Measurements from ENCODE around the gene TXNRD2. TPM values are rescaled to one million over a fixed set of nuclear protein-coding genes. Genes with fewer than 3 reads are reported as not detected.
A peak's percentile ranks its signal among the peaks of the same experiment; 100 is the strongest.

TXNRD2 gene
- total RNA-seq, 1 experiment from 2014 or later: 39.9 TPM

DNA sequence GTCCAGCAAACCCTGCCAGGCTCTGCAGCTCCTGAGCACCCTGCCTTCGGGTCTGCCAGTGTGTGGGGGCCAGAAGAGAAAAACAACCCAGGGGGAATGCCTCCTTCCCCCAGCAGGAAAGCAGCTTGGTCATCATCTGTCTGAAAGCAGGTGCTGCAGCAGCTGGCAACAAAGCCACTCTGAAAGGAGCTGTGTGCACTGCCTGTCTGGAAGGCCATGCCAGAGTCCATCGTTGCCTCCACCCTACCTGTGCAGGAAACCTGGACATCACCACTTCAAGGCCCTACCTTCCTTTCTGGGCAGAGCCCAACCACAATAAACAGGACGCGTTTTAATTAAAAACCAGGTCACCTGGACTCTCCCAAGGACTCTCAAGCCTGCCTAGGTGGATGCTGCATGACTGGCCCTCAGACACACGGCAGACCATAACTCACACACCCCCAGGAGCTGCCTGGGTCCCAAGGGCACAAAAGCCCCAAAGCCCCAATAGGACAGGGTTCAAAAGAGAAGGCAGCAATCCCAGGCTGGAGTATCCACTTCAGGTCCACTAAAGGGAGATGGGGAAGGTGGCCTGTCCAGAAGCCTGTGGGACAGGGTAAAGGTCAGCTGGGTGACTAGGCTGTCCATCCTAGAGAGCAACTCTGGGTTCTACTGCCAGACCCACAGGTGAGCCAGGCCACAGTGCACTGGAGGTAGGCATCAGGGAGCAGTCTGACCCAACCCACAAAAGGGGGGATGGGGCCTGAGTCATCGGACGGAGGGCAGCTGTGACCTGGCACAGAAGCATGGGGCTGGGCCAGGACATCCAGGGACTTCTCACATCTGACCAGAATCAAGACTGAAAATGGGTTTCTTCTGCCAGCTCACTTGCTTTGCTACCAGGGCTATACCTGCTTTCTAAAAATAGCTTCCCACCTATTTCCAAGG is 93.1 kb downstream of the TXNRD2 start:
- peaks cover 38% of the 10 kb centered on the region for H3K36me3 Mint-ChIP-seq (ENCODE audit: insufficient read depth, unreplicated experiment)
- no peaks in the 10 kb centered on the region for H3K27me3 Mint-ChIP-seq (ENCODE audit: insufficient read depth, unreplicated experiment)
- POLR2A ChIA-PET: interaction anchor here (0.7 to 2.2 kb wide), 7 partner anchors 13 to 92 kb away, joined by 3 to 9 read pairs (median 6); no protein-coding TSS in a partner anchor
- H3K4me3 Mint-ChIP-seq (ENCODE audit: unreplicated experiment): no peak overlapping the region
- TF ChIP-seq, protein P1, sequence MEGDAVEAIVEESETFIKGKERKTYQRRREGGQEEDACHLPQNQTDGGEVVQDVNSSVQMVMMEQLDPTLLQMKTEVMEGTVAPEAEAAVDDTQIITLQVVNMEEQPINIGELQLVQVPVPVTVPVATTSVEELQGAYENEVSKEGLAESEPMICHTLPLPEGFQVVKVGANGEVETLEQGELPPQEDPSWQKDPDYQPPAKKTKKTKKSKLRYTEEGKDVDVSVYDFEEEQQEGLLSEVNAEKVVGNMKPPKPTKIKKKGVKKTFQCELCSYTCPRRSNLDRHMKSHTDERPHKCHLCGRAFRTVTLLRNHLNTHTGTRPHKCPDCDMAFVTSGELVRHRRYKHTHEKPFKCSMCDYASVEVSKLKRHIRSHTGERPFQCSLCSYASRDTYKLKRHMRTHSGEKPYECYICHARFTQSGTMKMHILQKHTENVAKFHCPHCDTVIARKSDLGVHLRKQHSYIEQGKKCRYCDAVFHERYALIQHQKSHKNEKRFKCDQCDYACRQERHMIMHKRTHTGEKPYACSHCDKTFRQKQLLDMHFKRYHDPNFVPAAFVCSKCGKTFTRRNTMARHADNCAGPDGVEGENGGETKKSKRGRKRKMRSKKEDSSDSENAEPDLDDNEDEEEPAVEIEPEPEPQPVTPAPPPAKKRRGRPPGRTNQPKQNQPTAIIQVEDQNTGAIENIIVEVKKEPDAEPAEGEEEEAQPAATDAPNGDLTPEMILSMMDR (IDR thresholded peaks at IDR 0.05; ENCODE audit: unreplicated experiment): no peak
- H3K9me3 Mint-ChIP-seq (ENCODE audit: unreplicated experiment): no peaks in the 10 kb centered on the region
- intact Hi-C loops (cut with micrococcal nuclease): no loop called here
- peak; percentile 83 for DNase-seq (ENCODE audit: unreplicated experiment)
- H3K27ac Mint-ChIP-seq (ENCODE audit: low read depth, unreplicated experiment): peak overlapping the region; percentile 39
- BruUV-seq (replicated peaks): no TSS peak
- peaks cover 39% of the 10 kb centered on the region for H3K4me1 Mint-ChIP-seq (ENCODE audit: insufficient read depth, unreplicated experiment)
- CTCF ChIA-PET: interaction anchor here (0.6 to 1.1 kb wide), 2 partner anchors 18 to 92 kb away, joined by 3 read pairs; no protein-coding TSS in a partner anchor

DNA sequence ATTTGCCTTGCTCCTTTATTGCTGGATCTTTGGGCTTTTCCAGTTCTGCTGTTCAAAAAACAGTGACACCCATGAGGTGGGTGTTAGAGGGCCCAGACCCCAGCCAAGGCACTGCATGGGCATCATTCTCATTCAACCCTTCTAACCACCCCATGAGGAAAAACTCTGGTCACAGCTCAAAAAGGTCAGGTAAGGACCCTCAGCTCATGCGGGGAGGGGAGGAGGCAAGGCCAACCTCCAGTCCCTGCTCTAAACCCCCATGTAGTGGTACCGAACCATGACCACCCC is 94.3 kb downstream of the TXNRD2 start:
- H3K4me3 Mint-ChIP-seq (ENCODE audit: unreplicated experiment): no peak overlapping the region
- no peak for DNase-seq (ENCODE audit: unreplicated experiment)
- H3K27ac Mint-ChIP-seq (ENCODE audit: low read depth, unreplicated experiment): no peak overlapping the region
- CTCF ChIA-PET: interaction anchor here (0.7 kb wide), 1 partner anchor 12 kb away, joined by 3 read pairs; no protein-coding TSS in a partner anchor
- H3K9me3 Mint-ChIP-seq (ENCODE audit: unreplicated experiment): no peaks in the 10 kb centered on the region
- TF ChIP-seq, protein P1 (IDR thresholded peaks at IDR 0.05; ENCODE audit: unreplicated experiment): no peak
- BruUV-seq (replicated peaks): TSS peak; percentile 17
- peaks cover 38% of the 10 kb centered on the region for H3K36me3 Mint-ChIP-seq (ENCODE audit: insufficient read depth, unreplicated experiment)
- POLR2A ChIA-PET: interaction anchor here (1.0 to 2.2 kb wide), 2 partner anchors 15 to 23 kb away, joined by 3 to 9 read pairs; no protein-coding TSS in a partner anchor
- peaks cover 27% of the 10 kb centered on the region for H3K4me1 Mint-ChIP-seq (ENCODE audit: insufficient read depth, unreplicated experiment)
- intact Hi-C loops (cut with micrococcal nuclease): no loop called here
- no peaks in the 10 kb centered on the region for H3K27me3 Mint-ChIP-seq (ENCODE audit: insufficient read depth, unreplicated experiment)

DNA sequence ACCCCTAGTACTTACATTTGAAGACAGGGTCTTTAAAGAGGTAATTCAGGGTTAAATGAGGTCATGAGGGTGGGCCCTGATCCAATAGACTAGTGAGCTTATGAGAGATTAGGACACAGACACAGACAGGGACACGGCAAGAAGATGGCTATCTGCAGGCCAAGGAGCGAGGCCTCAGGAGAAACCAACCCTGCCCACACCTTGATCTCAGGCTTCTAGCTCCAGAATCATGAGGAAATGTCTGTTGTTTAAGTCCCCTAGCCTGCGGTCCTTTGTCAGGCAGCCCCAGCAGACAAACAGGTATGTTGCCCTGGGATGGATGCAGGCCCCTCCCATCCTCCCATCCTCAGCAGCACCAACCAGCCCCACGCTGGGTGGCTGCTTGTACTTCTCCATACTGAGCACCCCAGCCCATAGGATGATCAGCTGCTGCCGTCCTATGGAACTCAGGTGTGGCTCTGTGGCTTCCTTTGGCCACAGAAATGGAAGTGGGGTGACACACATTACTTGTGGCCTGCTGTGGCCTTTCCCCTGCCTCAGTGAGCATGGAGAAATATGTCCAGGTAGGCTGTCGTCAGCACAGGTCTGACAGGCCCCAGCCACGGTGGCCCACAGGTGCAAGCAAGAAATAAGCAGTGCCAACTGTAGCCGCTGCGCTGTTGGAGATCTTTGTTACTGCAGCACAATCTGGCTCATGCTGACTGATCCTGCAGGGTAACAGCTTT is 94.8 kb downstream of the TXNRD2 start:
- Mint-ChIP-seq H3K4me1 (ENCODE audit: insufficient read depth, unreplicated experiment) (peaks cover 22% of the 10 kb centered on the region), H3K27ac (ENCODE audit: low read depth, unreplicated experiment) (no peak overlapping the region), H3K36me3 (ENCODE audit: insufficient read depth, unreplicated experiment) (peaks cover 34% of the 10 kb centered on the region), H3K4me3 (ENCODE audit: unreplicated experiment) (no peak overlapping the region), H3K9me3 (ENCODE audit: unreplicated experiment) (no peaks in the 10 kb centered on the region), H3K27me3 (ENCODE audit: insufficient read depth, unreplicated experiment) (no peaks in the 10 kb centered on the region)
- no TSS peak for BruUV-seq (replicated peaks)
- ChIA-PET POLR2A (interaction anchor here (0.7 to 1.0 kb wide), 2 partner anchors 14 to 22 kb away, joined by 3 read pairs; no protein-coding TSS in a partner anchor), CTCF (interaction anchor here (0.7 kb wide), 1 partner anchor 12 kb away, joined by 3 read pairs; no protein-coding TSS in a partner anchor)
- intact Hi-C loops (cut with micrococcal nuclease): no loop called here
- DNase-seq (ENCODE audit: unreplicated experiment): no peak
- TF ChIP-seq, protein P1 (IDR thresholded peaks at IDR 0.05; ENCODE audit: unreplicated experiment): no peak
